ENCODE results near the gene RPS15. TPM values are rescaled to one million over a fixed set of nuclear protein-coding genes. Genes with fewer than 3 reads are reported as not detected.

RPS15 gene
- total RNA-seq, 1 donor from 2014 or later: 1,014 TPM

GRCh38 chr19:1445185-1445931, 7.2 kb downstream of the RPS15 start:
- peaks cover 7% of the 10 kb centered on the region for H3K4me1 Mint-ChIP-seq

DNA sequence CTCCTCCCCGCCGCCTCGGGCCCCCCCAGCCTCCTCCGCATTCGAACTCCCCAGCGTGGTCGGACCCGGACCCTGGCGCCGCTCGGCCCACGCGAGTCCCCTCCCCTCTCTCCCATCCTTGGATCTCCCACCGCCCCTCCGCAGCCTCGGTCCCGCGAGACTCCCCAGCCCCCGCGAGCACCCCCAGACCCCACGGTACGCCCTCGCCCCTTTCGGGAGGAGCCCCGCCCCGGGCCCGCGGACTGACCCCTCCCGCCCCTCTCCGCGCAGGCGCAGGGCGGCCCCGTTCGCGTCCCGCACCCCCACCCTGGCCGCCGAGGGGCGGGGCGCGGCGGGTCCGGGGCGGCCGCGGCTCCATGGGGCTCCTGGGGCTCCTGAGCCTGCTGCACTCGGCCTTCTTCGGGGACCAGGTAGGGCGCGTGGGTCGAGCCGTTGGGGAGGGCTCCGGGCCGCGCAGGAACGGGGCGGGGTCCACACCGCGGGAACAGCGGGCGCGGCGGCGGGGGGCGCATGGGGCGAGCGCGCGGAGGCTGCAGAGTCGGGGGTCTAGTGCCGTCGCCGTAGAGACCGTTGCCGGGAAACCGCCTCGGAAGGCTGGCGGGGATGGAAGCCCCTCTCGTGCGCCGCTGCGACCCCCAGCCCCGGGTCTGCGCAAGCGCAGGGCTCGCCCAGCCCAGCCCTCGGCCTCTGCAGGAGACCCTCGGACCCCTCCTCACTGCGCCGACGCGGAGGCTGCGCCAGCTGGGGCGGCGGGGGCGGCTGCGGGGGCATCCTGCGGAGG, 7.9 kb downstream of the RPS15 start:
- Mint-ChIP-seq H3K27me3 (ENCODE audit: low read depth) (peaks cover 52% of the 10 kb centered on the region), H3K4me1 (peaks cover 2% of the 10 kb centered on the region), H3K9me3 (no peaks in the 10 kb centered on the region), H3K36me3 (peaks cover 11% of the 10 kb centered on the region), H3K27ac (no peak overlapping the region), H3K4me3 (peak overlapping the region; percentile 24)
- no peak for TF ChIP-seq CTCF (IDR thresholded peaks at IDR 0.05; ENCODE audit: unreplicated experiment)
- peak; percentile 62 to 76 for DNase-seq (ENCODE audit: low spot score in 2 of 2, unreplicated experiment in 2 of 2)

More at GRCh38 chr19:1445185-1445931, 7.2 kb downstream of the RPS15 start:
- peak; percentile 74 for TF ChIP-seq CTCF (IDR thresholded peaks at IDR 0.05; ENCODE audit: unreplicated experiment)
- Mint-ChIP-seq H3K27ac (no peak overlapping the region), H3K36me3 (peaks cover 17% of the 10 kb centered on the region), H3K27me3 (ENCODE audit: low read depth) (peaks cover 45% of the 10 kb centered on the region), H3K9me3 (no peaks in the 10 kb centered on the region), H3K4me3 (peak overlapping the region; percentile 62)
- DNase-seq (ENCODE audit: low spot score in 2 of 2, unreplicated experiment in 2 of 2): peak; percentile 64 to 84

DNA sequence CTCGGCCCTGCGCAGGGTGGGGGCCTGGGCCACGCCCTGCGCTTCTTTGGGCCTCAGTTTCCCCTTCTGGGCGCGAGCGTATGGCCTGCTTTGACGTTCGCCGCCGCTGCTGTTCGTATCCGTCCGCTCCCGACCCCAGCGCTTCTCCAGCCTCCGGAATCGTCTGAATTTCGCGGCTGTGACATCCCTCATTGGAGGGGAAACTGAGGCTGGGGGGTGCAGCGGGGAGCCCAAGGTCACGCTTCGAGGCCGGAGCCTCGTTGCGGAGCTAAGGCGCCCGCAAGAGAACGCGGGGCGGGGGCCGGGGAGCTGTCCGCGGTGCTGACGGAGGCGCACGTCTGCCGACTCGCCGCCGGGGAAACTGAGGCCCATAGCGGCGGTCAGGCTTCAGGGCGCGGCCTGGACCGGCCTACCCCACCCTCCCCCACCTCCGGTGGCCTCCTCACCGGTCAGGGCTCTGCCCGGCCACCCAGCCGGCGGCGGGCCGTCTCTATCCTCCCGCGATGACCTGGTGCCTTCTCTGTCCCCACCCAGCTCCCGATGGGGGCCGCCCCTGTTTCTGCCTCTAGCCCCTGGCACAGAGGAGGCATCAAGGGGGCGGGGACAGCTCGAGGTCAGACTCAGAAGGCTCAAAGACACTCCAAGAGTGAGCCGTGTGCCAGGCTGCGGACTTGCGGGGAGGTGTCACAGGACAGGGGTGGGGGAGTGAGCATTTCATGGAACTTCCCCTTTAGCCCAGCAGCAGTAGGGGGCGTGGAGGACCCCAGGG, 8.7 kb downstream of the RPS15 start:
- Mint-ChIP-seq H3K4me1 (peaks cover 2% of the 10 kb centered on the region), H3K4me3 (peak overlapping the region; percentile 60), H3K36me3 (peaks cover 9% of the 10 kb centered on the region), H3K27me3 (ENCODE audit: low read depth) (peaks cover 60% of the 10 kb centered on the region), H3K9me3 (no peaks in the 10 kb centered on the region), H3K27ac (no peak overlapping the region)
- no peak for DNase-seq (ENCODE audit: low spot score in 2 of 2, unreplicated experiment in 2 of 2)
- TF ChIP-seq CTCF (IDR thresholded peaks at IDR 0.05; ENCODE audit: unreplicated experiment): no peak

DNA sequence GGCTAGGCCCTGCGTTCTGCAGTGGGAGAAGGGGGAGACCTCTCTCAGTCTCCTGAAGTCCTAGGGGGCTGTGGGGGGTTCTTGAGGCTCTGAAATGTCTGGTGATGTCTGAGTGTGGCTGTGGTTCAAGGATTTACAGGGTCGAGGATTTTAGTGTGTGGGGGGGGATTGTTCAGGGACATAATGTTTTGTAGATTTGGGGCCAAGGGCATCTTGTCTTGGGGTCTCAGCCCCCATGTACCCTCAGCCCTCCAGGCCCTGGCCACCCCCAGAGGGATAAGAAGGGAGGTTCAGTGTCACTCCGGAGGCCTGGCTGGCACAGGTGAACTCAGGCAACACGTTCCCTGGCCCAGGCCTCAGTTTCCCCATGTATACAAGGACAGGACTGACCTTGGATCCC, 9.3 kb downstream of the RPS15 start:
- no peaks in the 10 kb centered on the region for H3K9me3 Mint-ChIP-seq
- TF ChIP-seq CTCF (IDR thresholded peaks at IDR 0.05; ENCODE audit: unreplicated experiment): no peak
- H3K27me3 Mint-ChIP-seq (ENCODE audit: low read depth): peaks cover 66% of the 10 kb centered on the region
- H3K27ac Mint-ChIP-seq: no peak overlapping the region
- DNase-seq (ENCODE audit: low spot score in 2 of 2, unreplicated experiment in 2 of 2): no peak
- H3K4me3 Mint-ChIP-seq: peak overlapping the region; percentile 48
- peaks cover 3% of the 10 kb centered on the region for H3K36me3 Mint-ChIP-seq
- peaks cover 2% of the 10 kb centered on the region for H3K4me1 Mint-ChIP-seq

- peaks cover 2% of the 10 kb centered on the region for H3K4me1 Mint-ChIP-seq
- H3K4me3 Mint-ChIP-seq: peak overlapping the region; percentile 16
- DNase-seq (ENCODE audit: low spot score in 2 of 2, unreplicated experiment in 2 of 2): no peak
- H3K36me3 Mint-ChIP-seq: no peaks in the 10 kb centered on the region
- no peak for TF ChIP-seq CTCF (IDR thresholded peaks at IDR 0.05; ENCODE audit: unreplicated experiment)
- H3K9me3 Mint-ChIP-seq: no peaks in the 10 kb centered on the region
- H3K27ac Mint-ChIP-seq: no peak overlapping the region
- H3K27me3 Mint-ChIP-seq (ENCODE audit: low read depth): peaks cover 71% of the 10 kb centered on the region
Observed at GRCh38 chr19:1447944-1448343, 9.7 kb downstream of the RPS15 start.

All from mesothelial cell of epicardium (in vitro differentiated cells).